ENCODE data around the gene PFAS.

Gene PFAS

GRCh38 chr17:8273884-8274444, 24.9 kb downstream of the PFAS start:
- no peak for DNase-seq

- no peak for DNase-seq
These were observed 25.7 kb downstream of the PFAS start for GRCh38 chr17:8274816-8275215.

GRCh38 chr17:8275421-8276290, 26.6 kb downstream of the PFAS start:
- DNase-seq = no peak

DNA sequence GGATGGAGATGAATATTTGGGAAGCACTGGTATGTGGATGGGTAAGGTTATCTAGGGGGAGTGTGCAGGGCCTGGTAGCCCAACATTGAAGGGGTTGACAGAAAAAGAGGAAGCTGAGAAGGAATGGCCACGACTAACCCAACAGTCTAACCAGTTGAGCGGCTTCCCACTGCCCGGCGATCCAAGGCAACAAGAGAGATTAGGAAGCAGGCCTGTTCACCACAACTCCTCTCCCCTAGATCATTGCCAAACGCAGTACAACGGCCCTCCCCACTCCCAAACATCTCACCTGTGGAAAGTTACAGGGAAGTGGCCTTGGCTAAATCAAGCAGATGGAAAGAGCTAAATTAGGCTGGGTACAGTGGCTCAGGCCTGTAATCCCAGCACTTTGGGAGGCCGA, 28.2 kb downstream of the PFAS start:
- DNase-seq = no peak

- no peak for DNase-seq
These were observed 33.3 kb downstream of the PFAS start for GRCh38 chr17:8282345-8282744.

- no peak for DNase-seq
These were observed 34.3 kb downstream of the PFAS start for GRCh38 chr17:8283356-8283755.

DNA sequence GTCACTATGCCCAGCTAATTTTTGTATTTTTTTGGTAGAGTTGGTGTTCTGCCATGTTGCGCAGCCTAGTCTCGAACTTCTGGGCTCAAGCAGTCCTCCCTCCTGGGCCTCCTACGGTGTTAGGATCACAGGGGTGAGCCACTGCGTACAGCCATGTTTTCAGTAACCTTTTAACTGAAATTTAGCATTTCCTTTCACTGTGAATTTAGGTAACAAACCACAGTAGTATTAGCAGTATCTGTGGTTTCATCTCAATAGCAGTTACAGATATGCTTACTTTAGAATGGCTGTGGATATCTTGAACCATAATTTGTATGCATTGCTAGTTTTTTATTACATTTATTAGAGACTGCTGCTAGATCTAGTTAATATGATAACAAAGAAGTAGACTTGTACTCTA, 35.0 kb downstream of the PFAS start:
- DNase-seq = no peak

GRCh38 chr17:8285270-8286181, 36.4 kb downstream of the PFAS start:
- no peak for DNase-seq

GRCh38 chr17:8287651-8288335, 38.7 kb downstream of the PFAS start:
- no peak for DNase-seq

- peak; percentile 94 for DNase-seq
These were observed 39.4 kb downstream of the PFAS start, which contains the start of gene RANGRF for GRCh38 chr17:8288336-8289102. TSS of gene RANGRF (plus strand) at chr17:8288670. CDS start at chr17:8288789, 119 bp downstream.

GRCh38 chr17:8289103-8289397, 40.0 kb downstream of the PFAS start:
- DNase-seq = peak; percentile 45

DNA sequence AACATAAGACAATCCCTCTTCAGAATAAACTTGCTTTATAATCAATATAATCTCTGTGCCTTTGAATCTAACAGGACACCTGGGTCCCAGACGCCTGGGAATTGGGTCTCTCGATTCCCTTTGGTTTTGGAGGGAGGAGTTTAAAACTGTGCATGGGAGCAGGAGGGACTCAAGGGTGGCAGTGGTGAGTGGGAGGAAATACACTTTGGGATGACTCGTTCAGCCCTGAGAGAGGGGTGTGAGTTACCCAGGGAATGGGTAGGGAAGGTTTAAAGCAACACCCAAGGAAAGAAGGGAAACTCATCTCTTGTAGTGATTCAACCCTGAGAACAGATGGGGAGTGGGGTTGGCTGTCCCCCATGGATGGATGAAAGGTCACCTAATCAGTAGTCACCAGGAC, 41.0 kb downstream of the PFAS start:
- no peak for DNase-seq

DNA sequence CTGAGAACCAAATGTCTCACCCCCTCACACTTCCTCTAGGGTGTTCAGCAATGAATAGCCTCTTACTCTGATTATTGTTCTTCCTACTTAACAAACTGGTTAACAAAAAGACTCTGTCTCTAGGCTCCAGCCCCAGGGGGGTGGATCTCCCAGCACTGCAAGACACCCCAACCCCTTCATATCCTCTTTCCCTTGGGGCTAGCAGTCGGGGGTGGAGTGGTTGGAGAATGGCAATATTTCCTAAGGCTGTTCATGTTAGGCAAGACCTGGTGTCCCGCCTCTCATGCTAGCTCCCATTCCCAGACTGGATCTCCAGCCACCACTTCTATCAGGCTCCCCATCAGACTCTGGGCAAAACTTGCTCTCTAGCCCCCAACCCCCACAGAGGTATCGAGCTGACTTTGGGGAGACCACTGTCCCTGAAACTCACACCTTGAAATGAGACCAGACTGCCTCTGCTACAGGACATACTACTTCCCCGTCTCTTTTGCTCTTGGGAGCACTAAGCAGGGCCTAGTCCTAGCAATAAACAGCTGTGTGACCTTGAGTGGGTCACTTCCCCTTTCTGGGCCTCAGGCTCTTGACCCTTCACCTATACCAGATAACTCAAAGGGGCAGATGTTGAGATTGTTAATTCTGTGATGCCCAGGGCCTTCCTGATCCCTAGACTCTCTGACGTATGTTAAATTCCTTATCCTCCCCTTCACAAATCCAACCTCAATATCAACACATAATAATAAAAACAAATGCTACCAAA, 43.7 kb downstream of the PFAS start:
- DNase-seq = no peak

DNA sequence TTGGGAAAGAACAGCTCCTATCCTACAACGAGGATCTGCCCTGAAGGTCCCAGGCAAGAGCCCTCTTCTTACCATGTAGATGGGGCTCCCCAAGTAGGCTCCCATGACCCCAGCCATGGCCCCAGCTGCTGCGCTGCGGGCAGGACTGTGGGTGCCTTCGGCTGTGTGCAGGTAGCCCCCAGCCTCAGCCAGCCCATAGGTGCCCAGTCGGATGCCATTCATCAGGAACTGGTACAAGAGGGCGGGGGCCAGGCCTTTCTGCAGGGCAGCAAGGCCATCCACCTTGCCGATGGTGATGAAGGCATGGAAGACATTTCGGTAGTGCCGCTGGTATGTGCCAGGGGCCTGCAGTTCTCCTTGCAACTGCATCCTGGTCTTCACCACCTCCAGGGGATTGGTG, 45.3 kb downstream of the PFAS start:
- no peak for DNase-seq

DNA sequence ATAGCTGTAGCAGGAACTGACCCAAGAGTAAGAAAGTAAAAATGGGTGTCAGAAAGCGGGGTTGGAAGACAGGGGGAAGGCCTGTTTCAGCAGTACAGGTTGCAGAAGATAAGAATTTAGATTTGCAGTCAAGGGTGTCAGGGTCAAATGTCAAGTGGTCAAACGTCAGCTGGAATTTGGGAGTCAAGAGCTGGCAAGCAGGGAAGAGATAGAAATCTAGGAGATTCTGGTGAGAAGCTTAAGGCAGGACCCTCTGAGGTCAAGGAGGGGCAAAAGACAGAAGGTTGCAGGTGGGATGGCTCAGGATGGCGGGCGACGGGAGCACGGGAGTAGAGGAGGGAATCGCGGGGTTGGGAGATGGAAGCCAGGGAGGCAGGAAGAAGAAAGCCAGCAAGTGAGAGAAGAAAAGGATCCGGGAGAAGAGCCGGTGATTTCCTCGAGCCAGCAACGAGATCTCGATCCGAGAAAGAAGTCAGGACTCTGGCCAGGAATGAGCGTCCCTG, 45.8 kb downstream of the PFAS start:
- DNase-seq = no peak

GRCh38 chr17:8300226-8300625, 51.1 kb downstream of the PFAS start:
- no peak for DNase-seq

DNA sequence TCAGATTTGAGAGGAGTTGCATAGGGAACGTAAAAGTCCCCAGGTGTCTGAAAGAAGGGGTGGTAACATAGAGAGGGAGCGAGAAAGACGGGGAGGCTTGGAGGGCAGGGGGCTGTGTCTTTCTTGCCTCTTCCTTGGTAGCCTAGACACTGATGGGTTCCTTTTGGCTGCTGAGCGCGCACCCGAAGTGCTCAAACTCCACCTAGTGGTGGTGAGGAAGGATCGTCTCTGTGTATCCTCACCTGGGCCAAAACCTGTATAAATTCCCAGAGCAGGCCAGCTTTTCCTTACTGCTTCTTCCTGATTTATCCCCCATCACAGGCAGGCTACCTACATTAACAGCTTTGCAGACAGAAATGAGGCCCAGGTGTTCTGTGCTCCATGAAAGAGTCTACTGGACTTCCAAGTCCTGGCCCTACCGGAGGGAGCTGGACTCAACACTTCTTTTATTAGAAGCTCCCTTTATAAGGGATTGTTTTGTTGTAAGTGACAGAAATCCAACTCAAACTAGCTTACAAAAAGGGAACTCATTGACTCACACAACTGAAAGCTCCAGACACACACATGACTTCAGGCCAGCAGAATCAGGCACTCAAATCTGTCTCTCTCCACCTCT, 51.6 kb downstream of the PFAS start:
- peak; percentile 74 for DNase-seq

DNA sequence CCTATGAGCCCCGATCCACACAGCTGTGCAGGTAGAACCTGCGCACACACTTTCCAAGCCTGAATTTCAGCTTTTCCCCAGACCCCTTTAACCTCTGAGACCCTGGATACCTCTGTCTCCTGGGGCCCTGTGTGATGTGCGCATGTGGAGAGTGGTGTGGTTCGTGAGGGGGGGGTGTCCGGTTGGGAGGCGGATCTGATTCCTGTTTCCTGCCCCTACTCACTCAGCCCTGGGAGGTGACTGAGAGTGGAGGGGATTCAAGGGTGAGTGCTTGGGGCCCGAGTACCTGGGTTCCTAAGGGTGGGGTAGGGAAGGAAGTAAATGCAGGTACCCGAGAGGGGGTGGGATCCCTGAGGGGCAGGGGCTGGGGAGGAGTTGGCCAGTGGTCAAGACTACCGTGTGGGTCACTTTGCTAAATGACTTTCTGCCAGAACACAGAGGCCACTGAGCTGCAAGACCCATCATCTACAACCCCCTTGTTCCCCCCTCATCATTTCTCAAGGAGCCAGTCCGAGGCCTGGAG, 61.6 kb downstream of the PFAS start:
- DNase-seq = no peak

DNA sequence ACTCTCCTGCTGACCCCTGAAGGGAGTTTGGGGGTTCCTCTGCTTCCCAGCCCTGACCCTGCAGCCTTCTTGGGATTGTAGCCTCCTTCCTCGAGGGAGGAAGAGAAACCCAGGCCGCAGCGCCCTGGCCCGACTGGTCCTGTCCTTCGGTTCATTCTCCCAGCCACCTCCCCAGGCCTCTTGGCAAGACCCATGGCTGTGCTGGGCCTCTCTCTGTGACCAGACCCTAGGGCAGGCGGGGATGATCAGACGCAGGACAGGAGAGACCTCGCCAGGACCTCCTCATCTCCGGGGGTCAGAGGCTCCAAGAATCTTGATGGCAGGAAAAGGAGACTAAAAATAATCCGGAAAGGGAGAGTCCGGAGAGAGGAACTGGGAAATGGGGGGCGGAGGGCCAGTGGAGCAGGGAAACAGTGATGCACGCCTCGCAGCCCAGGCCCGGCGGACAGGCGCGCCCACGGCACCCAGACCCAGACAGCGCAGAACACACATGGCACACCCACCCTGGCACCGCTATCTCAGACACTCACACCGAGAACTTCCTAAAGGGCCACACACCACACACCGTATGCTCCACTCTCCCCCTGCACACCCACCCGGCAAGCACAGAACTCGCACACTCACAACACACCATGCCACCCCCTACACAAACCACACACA, 62.2 kb downstream of the PFAS start:
- DNase-seq = no peak

DNA sequence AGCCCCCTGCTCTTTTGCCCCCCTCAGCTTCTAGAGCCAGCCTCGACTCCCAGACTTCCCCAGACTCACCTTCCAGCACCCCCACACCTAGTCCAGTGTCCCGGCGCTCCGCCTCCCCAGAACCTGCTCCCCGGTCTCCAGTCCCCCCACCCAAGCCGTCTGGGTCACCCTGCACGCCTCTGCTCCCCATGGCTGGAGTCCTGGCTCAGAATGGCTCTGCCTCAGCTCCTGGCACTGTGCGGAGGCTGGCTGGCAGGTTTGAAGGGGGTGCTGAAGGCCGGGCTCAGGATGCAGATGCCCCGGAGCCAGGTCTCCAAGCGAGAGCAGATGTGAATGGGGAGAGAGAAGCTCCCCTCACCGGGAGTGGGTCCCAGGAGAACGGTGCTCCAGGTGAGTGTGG, 63.2 kb downstream of the PFAS start:
- DNase-seq = no peak

All from NCI-H1105 (cell line).